Muscle layer of colon (tissue), 2 donors: ENCODE data around the gene OCIAD2.
"Not testable (repeated sequence)": the region's sequence is repeated elsewhere in the genome, so short reads cannot be mapped to it uniquely, and the experiment has no call there.

Source experiments
- H3K27ac ChIP-seq: one replicate; pipeline ENCODE4 v1.7.0; 2013; ENCODE audit warnings: low read depth, mild to moderate bottlenecking, low read length, moderate library complexity
- H3K27me3 ChIP-seq, 2 donors: one replicate each; pipeline ENCODE4 v1.7.0; 2013; ENCODE audit warnings: low read length in 2 of 2, mild to moderate bottlenecking in 2 of 2; ENCODE audit not compliant: insufficient read depth in 2 of 2, control insufficient read depth in 1 of 2
- H3K36me3 ChIP-seq: one replicate; pipeline ENCODE4 v1.7.0; 2013; ENCODE audit warnings: mild to moderate bottlenecking, low read length; ENCODE audit not compliant: insufficient read depth
- H3K4me1 ChIP-seq: one replicate; pipeline ENCODE4 v1.7.0; 2013; ENCODE audit warnings: mild to moderate bottlenecking, low read length; ENCODE audit not compliant: insufficient read depth
- H3K4me3 ChIP-seq, 2 donors: one replicate each; pipeline ENCODE4 v1.7.0; 2013; ENCODE audit warnings: low read length in 2 of 2, low read depth in 1 of 2, mild to moderate bottlenecking in 1 of 2, moderate library complexity in 1 of 2
- H3K9ac ChIP-seq: one replicate; pipeline ENCODE4 v1.7.0; 2013; ENCODE audit warnings: low read length
- H3K9me3 ChIP-seq: one replicate; pipeline ENCODE4 v1.7.0; 2013; ENCODE audit warnings: mild to moderate bottlenecking, low read length
- donor health status: abdominal sarcoma.
- donor health status: Adenocarcinoma of cecum.

The OCIAD2 gene

DNA sequence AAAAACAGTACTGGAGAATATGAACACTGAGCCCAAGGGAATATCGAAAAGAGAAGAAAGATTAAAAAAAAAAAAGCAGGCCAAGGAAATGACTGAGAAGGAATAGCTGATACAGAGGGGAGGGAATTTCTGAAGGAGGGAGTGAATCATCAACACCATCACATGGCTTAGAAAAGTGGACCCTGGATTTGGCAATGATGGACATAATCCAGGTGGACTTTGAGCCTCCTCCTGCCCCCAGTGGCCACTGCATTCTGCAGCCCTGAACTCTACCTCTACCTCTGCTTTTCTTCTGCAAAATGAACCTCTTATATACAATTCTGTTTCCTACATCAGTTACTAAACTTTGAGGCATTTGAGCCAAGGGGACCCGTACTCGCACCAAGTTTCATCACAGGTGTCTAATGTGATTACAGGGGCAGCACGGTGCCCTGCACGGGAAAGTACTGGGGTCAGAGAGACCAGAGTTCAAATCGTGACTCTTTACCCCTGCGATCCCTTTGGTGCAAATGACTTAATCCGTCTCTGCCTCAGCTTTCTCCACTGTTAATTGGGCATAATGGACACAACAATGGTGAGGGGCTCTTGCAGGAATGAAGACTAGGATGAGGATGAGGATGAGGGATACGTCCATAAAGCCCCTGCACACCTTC is 1.1 kb downstream of the OCIAD2 start:
- Histone ChIP-seq H3K4me1 (no peaks in the 10 kb centered on the region), H3K4me3 (peak overlapping the region; percentile 62 to 63), H3K9me3 (no peaks in the 10 kb centered on the region), H3K36me3 (no peaks in the 10 kb centered on the region), H3K9ac (no peak overlapping the region), H3K27me3 (peaks cover 0 to 8% of the 10 kb centered on the region in 2 donors), H3K27ac (no peak overlapping the region)

DNA sequence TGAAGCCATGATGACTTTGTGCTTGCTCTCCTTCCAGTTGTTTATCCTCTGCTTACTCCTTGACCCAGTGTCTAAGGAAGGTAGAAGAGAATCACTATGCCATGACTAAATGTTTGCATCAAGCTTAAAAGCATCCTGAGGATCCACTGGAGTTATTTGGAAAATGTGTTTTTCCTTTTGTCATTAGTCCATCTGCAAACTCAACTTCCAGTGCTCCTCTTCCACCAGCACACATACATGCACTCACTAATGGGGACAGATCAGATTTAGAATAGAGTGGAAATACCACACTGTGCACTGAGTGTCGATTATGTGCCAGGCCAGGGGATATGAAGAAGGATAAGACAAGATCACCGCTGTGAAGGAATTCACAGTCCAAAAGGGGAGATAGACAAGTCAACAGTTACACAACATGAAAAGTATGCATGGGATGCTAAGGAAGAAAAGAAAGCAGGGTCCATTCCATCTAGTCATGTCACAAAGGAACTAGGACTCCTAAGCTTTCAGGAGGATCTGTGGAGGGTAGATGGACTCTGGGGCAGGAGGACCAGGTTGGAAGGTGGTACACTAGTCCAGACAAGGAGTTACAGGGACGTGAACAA is 1.9 kb downstream of the OCIAD2 start:
- Histone ChIP-seq H3K9me3 (no peaks in the 10 kb centered on the region), H3K4me3 (no peak overlapping the region), H3K27ac (no peak overlapping the region), H3K9ac (no peak overlapping the region), H3K4me1 (no peaks in the 10 kb centered on the region), H3K36me3 (no peaks in the 10 kb centered on the region), H3K27me3 (peaks cover 0 to 8% of the 10 kb centered on the region in 2 donors)

DNA sequence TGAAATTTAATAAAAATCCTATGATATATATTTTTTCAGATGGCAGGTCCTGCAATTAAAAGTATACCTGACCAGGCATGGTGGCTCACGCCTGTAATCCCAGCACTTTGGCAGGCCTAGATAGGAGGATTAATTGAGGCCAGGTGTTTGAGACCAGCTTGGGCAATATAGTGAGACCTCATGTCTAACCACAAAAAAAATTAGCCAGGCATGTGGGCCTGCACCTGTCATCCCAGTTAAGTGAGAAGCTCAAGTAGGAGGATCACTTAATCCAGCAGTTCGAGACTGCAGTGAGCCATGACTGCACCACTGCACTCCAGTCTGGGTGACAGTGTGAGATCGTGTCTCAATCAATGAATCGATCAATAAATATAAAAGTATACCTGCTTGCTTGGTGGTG is 2.5 kb downstream of the OCIAD2 start:
- H3K36me3 ChIP-seq: no peaks in the 10 kb centered on the region
- H3K4me3 ChIP-seq: no peak overlapping the region
- no peak overlapping the region for H3K27ac ChIP-seq
- H3K9ac ChIP-seq: no peak overlapping the region
- peaks cover 0 to 8% of the 10 kb centered on the region in 2 donors for H3K27me3 ChIP-seq
- H3K9me3 ChIP-seq: no peaks in the 10 kb centered on the region
- no peaks in the 10 kb centered on the region for H3K4me1 ChIP-seq

DNA sequence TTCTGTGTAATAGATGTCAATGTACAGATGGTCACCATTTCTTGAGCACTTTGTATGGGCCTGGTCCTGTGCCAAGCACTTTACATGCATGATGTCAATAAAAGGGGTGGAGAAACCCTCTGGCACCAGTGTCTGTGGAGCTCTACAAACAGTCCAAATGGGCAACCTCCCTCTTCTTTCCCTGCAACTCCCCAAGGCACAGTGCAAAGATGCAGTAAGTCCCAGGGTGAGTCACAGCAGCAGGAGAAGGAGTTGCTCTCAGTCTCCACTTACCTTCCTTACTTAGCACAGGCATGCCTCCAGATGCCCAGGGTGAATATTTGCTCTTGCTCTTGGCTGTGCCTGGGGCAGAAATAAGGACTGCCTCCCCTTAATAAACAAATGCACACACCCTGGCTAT is 4.3 kb downstream of the OCIAD2 start:
- Histone ChIP-seq H3K9me3 (no peaks in the 10 kb centered on the region), H3K27ac (no peak overlapping the region), H3K4me1 (no peaks in the 10 kb centered on the region), H3K27me3 (peaks cover 0 to 8% of the 10 kb centered on the region in 2 donors), H3K36me3 (no peaks in the 10 kb centered on the region), H3K4me3 (no peak overlapping the region), H3K9ac (no peak overlapping the region)

DNA sequence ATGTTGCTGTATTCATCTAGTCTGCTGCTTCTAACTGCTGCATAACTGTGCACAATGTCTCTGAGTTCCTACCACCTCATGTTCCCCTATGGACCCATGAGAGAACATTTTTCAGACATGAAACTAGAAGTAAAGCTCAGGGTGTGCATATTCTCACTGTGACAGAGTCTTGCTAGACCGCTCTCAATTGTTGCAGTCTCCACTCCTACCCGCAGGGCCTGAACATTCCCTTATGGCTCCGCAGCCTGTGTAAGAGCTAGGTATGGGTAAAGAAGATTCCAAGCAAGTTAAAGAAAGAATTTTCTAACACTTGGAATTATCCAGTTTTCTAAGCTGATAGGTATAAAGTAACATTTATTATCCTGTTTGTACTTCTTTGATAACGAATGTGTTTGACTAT is 5.4 kb downstream of the OCIAD2 start:
- no peak overlapping the region for H3K27ac ChIP-seq
- no peaks in the 10 kb centered on the region for H3K9me3 ChIP-seq
- H3K36me3 ChIP-seq: no peaks in the 10 kb centered on the region
- H3K27me3 ChIP-seq: no peaks in the 10 kb centered on the region
- no peaks in the 10 kb centered on the region for H3K4me1 ChIP-seq
- H3K9ac ChIP-seq: no peak overlapping the region
- H3K4me3 ChIP-seq: no peak overlapping the region

DNA sequence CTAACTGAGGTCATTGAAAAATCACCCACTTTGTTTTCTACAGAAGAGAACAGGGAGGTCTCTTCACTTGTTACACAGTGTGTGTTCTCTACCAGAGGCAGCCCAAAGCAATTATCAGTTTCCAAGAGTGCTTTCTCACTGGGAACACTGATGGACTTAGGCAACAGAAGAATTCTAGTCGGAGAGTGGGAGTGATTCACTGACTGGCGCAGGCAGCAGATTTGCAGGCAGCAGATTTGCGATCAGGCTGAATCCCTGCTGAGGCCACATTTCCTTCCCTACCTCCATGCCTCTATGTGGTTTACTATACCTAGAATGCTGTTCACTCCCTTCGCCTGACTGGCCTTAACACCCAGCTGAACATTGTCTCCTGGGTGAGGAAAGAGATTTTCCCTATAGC is 6.6 kb downstream of the OCIAD2 start:
- Histone ChIP-seq H3K4me3 (no peak overlapping the region), H3K27ac (no peak overlapping the region), H3K27me3 (no peaks in the 10 kb centered on the region), H3K36me3 (no peaks in the 10 kb centered on the region), H3K9ac (no peak overlapping the region), H3K9me3 (no peaks in the 10 kb centered on the region), H3K4me1 (no peaks in the 10 kb centered on the region)

DNA sequence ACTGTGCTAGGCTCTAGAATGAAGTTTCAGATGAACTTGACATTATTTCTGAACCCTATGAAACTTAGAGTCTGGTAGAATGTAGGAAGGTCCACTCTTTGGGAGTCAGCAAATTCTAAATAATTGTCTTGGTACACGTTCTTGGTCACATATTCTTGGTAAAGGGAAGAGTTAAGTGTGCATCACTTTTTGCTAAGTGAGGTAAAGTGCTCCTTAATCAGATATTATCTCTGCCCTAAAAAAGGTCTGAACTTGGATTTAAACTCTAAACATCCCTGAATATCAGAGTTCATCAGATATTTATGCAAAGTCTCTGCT is 7.2 kb downstream of the OCIAD2 start:
- Histone ChIP-seq H3K4me1 (no peaks in the 10 kb centered on the region), H3K4me3 (no peak overlapping the region), H3K9ac (no peak overlapping the region), H3K9me3 (no peaks in the 10 kb centered on the region), H3K27me3 (no peaks in the 10 kb centered on the region), H3K27ac (no peak overlapping the region), H3K36me3 (no peaks in the 10 kb centered on the region)

DNA sequence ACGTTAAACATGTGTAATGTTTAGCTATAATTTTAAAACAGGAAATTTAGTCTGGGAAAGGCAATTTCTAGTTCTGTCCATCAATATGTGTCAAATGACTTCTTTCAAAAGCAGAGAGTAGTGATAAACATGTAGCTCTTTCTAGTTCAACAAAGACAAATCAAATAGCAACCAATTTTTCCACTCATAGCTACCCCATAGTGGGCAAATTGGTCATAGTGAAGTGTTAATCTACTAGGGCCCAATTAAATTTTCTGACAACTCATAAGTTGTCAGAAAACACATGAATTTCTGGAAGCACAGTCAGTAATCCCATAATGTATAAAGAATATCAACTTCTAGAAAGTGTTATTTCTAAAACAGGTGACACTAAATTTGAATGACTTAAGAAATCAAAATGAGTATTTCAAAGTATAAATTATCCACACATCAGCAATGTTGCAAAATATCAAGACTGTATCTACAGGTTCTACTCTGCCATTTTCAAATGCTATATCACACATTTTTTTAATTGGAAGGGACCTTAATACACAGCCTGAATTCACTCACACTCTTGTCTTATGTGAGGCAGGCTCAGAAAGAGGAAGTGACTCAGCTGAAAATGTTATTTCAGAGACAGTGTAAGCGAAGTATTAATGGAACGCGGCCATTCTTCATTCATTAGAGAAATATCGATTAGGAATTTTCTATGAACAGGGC is 7.7 kb downstream of the OCIAD2 start:
- H3K4me3 ChIP-seq: no peak overlapping the region
- no peaks in the 10 kb centered on the region for H3K27me3 ChIP-seq
- H3K27ac ChIP-seq: no peak overlapping the region
- H3K4me1 ChIP-seq: no peaks in the 10 kb centered on the region
- H3K9ac ChIP-seq: no peak overlapping the region
- H3K9me3 ChIP-seq: no peaks in the 10 kb centered on the region
- H3K36me3 ChIP-seq: no peaks in the 10 kb centered on the region

DNA sequence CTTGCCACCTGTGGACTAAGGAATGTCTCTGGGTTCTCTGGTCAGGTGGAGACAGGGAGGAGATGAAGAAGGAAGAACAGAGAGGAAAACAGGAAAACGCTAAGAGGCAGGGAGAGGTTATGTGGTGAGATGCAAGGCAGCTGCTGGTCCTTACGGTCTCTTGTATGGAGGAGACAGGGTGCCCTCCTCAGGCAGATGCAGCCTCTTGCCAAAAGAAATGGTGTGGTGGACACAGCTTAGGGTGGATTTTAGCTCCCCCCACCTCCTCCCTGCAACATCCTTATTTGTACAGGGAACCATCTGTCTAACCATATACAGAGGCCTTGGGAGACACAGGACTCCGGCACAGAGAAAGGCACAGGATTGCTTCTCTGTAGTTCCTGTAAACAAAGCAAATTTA is 9.7 kb downstream of the OCIAD2 start:
- H3K27me3 ChIP-seq: no peaks in the 10 kb centered on the region
- H3K27ac ChIP-seq: no peak overlapping the region
- no peak overlapping the region for H3K4me3 ChIP-seq
- H3K9ac ChIP-seq: no peak overlapping the region
- no peaks in the 10 kb centered on the region for H3K9me3 ChIP-seq
- no peaks in the 10 kb centered on the region for H3K36me3 ChIP-seq
- no peaks in the 10 kb centered on the region for H3K4me1 ChIP-seq

DNA sequence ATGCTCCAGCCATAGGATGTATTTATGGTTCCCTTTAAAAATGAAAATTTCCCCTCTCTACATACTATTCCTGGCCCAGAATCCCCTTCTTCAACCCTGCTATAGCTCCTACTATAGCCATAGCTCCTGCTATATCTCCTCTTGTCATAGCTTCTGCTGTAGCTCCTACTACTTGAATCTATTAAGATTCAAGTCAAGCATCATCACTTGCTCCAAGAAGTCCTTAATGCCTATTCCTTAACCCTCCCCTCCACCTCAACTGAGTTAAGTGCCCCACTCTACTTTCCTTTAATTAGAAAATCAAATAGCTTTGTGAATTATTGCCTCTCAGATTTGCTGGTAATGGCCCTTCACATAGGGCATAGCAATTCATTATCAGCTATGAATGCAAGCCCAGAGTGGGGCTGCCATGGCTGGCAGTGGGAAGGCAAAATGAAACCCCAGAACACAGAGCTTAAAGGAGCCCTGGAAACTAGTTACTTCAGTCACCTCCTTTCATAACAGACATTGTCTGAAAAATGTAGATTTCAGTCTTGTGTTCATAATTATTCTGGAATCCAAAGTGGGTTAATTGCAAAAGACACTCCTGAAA is 15.4 kb downstream of the OCIAD2 start:
- H3K9me3 ChIP-seq: no peaks in the 10 kb centered on the region
- H3K9ac ChIP-seq: no peak overlapping the region
- H3K36me3 ChIP-seq: no peaks in the 10 kb centered on the region
- no peak overlapping the region for H3K4me3 ChIP-seq
- H3K27ac ChIP-seq: no peak overlapping the region
- H3K4me1 ChIP-seq: no peaks in the 10 kb centered on the region
- no peaks in the 10 kb centered on the region for H3K27me3 ChIP-seq

DNA sequence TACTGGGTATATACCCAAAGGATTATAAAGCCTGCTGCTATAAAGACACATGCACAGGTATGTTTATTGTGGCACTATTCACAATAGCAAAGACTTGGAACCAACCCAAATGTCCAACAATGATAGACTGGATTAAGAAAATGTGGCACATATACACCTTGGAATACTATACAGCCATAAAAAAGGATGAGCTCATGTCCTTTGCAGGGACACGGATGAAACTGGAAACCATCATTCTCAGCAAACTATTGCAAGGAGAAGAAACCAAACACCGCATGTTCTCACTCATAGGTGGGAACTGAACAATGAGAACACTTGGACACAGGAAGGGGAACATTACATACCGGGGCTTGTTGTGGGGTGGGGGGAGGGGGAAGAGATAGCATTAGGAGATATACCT is 16.8 kb downstream of the OCIAD2 start:
- not testable (repeated sequence) for H3K4me1 ChIP-seq, H3K36me3 ChIP-seq, H3K27me3 ChIP-seq

More for the DNA sequence above, 16.8 kb downstream of the OCIAD2 start:
- H3K4me3 ChIP-seq, H3K9ac ChIP-seq, H3K27ac ChIP-seq, H3K9me3 ChIP-seq: not testable (repeated sequence)
